ENCODE results near the gene COL12A1.

Gene COL12A1

DNA sequence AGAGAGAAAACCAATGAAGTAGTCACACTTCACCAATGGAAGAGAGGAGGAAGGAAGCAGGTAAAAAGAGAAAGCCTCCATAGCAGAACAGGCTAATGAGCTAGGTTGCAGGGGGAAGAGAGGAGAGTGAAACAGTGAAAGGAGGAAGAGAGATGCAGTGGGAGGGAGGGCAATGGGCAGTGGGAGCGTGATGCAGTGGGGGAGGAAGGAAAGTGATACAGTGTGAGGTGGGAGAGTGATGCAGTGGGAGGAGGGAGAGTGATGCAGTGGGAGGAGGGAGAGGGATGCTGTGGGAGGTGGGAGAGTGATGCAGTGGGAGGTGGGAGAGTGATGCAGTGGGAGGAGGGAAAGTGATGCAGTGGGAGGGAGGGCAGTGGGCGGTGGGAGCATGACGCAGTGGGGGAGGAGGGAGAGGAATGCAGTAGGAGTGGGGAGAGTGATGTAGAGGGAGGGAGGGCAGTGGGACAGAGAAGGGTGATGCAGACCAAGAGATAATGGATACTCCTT is 29.7 kb downstream of the COL12A1 start:
- no peak for DNase-seq (ENCODE audit: low spot score)

DNA sequence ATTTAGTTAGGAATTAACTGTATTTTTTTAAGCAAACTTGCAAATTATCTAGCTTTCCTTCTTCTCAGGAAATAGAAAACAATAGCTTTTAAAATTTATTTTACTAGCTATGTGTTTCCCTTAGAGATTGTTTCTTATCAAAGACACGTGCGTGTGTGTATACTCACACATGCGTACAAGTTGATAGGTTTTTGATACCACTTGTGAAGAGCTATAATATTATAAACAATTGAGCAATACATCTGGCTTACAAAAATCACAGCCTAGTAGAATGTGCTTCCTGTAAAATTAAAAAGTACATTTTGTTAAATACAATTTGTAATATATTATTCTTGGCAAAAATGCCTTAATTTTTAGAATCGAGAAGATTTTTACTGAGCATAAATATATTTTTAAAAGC is 33.9 kb downstream of the COL12A1 start:
- no peak for DNase-seq (ENCODE audit: low spot score)

DNA sequence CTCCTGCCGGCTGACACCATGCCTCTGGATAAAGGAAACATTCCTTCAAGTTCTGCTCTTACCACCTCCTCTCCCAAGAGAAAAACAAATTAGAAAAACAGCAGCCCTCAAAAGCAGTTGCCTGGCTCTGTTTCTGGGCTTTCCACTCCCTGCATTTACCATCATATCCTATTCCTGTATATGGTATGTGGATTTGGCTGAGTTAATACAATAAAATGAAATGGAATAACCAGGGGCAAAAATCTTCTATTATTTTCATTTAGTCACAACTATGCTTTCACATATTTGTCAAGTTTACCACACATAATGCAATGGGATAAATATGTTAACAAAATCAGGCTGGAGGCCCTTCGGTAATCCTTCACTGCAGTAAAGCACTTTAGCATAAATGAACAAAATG is 34.3 kb downstream of the COL12A1 start:
- no peak for DNase-seq (ENCODE audit: low spot score)

DNA sequence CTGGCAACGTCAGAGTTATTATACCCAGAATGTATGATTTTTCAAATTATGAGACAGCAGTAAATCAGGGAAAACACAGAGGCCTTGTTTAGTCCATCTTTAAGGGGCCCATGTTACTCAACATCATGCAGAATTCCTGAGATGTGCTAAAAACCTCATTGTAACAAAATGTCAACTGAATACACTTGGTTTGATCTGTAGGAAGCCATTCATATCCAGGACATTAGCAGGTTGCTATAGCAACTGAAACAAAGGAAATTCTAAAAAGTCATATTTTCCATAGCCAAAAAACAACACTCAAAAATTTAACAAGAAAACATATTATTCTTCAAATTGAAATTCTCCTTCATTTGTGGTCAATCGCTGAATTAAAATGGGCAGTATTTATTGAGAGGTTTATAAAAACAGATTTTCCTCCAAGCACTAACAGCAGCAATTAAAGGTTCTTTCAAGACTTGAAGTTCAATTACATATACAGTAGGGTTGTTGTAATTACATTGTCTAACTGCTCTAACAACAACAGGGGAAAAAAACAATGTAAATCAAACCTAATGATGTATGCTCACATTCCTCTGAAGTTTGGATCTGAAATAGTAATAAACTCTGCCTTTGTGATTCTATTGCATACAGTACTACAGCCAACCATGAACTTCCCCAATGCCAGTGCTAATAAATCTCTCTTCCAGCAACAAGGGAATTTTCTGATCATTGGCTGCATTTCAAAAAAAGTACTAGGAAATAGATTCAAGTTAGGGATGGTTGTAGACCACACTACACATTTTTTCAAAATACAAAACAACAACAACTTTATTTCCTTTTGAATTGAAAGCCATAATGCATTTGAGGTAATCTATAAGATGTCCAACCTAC is 34.9 kb downstream of the COL12A1 start:
- DNase-seq (ENCODE audit: low spot score), result no peak

DNA sequence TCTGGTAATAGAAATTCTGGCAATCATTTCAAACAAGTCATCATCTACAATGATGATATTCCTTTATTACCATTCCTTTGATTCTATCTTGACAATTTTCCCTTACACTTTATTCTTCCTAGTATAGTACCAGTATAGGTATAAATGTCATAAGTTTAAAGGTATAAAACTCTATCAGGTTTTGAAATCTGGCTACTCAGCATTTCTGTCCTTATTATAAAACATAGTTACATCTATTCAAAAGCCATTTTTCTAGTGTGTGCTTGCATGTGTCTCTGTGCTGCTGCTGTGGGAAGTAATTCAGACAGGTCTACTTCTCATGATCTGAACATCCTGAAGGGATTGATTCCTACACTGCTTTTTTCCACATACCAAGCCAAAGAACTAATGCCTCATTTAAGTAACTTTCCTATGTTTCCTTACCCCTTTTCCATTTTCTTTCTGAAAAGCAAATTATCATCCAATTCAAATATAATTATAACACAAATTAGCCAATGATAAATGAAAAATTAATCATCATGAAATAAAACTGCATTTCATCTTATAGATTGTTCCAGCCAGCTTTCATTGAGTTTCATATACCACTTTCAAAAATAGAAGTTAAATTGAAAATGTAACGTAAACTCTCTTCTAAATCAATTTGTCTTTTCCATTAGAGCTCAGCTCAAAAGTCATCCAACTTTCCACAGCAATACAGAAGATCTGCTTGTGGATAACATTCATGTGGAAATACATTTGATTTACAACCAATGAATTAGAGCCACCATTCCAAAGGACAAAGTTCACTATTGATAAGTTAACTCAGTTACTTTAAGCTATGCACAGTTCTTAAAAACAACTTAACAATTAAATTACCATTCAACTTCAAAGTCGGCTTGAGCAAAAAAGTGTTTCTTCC is 35.9 kb downstream of the COL12A1 start:
- DNase-seq (ENCODE audit: low spot score), result no peak

DNA sequence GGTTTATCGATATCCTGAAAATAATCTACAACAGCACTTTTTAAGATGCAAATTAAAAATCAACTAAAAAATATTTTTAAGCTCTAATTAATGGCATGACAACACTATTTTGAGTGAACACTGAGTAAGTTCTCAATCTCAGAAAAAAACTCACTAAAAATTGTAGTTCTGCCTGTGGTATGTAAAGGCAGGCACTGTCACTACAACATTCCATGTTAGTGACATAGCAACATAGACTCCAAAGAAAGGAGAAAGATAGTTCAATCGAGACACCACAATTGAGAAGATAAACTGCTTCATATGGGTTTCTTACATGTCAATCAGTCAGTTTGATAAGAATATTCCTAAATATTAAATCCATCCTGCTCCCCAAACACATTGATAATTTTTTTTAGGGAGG is 38.0 kb downstream of the COL12A1 start:
- no peak for DNase-seq (ENCODE audit: low spot score)

DNA sequence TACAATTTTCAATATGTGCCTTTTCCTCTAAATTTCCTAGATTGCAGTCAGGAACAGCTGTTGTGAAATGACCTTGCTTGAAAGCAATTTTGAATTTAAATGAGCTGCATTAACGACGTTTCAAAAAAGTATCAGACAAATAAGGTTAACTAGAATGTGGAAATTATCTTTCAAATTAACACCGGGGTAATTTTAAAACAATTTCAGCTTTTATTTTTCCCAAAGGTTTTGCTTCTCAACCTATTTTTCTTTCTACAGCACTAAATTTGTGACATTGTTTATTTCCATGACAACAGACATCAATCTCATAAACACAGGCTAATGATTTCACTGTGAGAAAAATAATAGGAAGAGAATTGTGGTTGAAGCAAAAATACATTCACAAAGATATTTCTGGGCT is 38.5 kb downstream of the COL12A1 start:
- DNase-seq (ENCODE audit: low spot score), result no peak

DNA sequence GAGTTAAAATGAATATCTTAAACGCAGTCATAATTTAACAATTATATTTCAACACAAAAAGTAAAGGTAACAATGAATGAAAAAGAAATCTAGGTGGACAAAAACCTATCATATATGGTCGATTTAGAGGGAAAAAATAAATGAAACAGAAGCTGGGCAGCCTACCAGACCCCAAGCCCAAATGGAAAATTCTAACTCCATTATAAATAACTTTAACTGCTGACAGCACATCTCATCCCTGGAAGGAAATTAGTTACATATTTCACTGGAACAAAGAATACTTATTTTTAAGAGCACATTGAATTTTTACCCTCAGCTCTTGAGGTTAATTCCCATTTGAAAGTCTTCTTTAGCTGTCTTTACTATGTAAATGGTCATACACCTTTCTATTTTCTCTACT is 39.1 kb downstream of the COL12A1 start:
- no peak for DNase-seq (ENCODE audit: low spot score)

DNA sequence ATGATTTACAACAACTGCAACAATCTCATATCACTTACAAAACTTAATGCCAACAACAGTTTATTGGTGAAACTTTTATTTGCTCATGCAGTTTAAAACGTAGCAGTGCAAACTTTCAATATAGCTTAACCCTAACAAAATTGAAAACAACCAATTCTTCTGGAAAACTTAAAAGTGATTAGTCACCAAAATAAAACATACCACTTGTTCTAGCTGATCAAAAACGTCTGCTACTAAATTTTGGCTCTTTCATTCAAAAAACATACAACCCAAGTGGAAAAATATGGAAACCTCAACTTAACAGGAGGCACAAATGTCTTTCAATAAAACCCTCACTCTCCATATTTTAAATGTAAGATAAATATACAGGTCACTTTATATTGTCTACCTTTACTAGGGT is 39.6 kb downstream of the COL12A1 start:
- DNase-seq (ENCODE audit: low spot score), result no peak

DNA sequence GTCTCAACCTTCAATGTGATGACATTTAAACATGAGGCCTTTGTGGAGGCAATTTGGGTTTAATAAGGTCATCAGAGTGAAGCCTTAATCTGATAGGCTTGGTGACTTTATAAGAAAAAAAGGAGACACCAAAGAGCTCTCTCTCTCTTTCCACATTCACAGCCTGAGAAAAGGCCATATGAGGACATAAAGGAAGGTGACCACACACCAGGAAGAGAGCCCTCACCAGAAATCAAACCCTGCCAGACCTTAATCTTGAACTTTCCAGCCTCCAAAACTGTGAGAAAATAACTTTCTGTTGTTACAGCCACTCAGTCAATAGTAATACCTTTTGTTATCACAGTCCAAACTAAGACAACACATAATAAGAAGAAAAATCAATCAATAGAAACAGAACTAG is 47.7 kb downstream of the COL12A1 start:
- no peak for DNase-seq (ENCODE audit: low spot score)

DNA sequence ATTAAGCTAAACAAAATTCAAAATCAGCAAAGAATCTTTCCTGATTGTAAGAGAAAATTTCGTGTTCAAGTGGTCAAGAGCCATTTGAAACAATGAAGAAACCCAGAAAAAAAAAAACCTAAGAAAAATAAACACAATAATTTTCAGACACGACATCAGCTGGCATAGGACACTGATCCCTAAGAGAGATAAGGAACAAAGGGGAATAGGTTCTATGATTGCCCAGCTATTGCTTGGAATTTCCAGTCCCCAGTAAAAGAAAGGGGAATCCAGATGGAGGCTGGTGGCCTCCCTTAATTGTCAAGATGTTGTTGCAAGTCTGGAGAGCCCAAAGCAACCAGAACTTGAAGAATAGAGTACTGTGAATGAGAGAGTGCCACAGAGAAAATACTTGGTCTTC is 48.5 kb downstream of the COL12A1 start:
- DNase-seq (ENCODE audit: low spot score), result no peak

DNA sequence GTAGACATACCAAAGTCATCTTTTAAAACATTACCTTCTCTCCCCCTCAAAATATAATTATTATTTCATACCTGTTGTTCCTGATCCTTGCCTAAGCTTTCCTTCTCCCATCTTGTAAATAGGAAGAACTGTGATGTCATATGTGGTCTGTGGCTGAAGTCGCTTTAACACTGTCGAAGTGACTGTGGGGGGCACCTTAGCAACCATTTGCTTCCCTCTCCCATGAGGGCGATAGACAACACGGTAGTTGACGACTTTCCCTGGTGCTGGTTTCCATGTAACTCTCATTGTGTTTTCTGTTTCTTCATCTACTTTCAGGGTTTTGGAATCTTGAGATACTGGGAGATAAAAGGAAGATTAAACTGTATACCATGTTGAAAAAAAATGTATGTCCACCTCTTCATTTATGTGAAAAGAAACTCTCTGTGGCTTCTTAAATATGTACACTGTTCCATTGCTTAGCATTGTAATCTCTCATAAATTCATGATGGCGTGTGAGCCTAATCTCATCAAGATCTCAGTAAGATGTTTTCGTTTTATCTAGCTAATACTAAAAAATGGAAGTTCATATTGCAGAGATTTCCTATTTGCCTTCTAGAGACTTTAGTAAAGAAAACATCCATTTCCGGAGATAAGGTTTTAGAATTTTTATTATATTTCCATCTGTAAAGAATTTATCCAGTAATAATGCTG is 49.5 kb downstream of the COL12A1 start:
- DNase-seq (ENCODE audit: low spot score), result no peak

DNA sequence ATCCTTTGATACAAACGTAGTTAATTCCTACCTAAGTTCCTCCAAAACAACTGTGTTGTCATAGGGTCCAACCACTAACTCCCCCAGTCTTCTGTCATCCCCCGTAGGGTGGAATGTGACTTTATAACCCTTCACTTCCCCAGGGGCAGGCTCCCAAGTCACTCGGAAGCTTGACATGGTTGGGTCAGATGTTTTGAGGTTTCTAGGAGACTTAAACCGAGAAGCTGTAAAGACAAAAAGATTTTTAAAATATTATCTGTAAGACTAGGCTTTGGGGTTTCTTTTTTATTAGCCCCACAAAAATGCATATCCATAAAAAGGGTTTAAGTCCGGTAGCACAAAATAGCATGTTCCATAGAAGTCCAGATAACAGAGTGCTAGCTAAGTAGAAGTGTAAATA is 50.2 kb downstream of the COL12A1 start:
- DNase-seq (ENCODE audit: low spot score), result no peak

DNA sequence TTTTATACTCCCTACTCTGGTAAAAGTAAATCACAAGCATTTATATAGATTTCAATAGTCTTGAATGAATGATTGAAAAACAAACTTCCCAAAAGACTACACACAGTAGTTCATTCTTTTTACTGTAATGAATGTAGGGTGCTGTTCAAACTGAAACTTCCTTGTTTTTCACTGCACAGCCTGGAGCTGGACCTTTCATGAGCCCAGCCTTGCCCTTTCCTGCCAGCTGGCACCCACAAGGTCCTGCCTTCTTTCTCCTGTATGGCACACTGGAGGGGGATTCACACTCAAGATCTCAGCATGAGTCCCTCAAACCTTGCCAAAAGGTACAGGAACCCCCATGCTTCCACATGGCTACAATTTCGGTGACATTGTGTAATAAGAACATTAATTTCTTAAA is 50.9 kb downstream of the COL12A1 start:
- DNase-seq (ENCODE audit: low spot score), result no peak

DNA sequence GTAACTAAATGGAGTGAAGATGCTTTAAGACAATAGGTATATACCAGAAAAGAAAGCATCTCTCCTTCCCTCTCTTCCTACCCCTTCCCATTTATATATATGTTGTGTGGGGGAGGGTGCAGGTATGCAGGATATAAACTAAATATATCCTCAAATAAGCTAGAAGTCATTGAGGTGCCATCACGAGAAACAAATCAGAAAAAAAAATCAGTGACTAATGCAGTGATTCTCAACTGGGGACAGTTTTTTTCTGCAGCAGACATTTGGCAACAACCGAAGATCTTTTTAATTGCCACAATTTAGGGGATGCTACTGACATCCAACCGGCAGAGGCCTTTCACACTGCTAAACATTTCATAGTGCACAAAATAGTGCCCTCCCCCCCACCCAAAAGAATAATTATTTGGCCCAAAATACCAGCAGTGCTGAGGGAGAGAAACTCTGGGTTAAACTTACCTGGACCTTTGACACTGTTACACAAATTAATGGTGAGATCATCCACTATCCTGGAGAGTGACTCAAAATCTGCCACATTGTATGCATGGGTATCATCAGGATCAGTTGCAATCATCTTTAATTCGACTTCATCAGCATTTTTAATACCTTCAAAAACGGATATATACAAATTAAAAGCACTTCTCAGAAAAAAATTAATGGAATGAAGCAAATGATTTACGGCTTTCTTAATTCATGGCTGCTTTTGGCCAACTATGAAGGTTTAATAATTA is 55.0 kb downstream of the COL12A1 start:
- DNase-seq (ENCODE audit: low spot score), result no peak

DNA sequence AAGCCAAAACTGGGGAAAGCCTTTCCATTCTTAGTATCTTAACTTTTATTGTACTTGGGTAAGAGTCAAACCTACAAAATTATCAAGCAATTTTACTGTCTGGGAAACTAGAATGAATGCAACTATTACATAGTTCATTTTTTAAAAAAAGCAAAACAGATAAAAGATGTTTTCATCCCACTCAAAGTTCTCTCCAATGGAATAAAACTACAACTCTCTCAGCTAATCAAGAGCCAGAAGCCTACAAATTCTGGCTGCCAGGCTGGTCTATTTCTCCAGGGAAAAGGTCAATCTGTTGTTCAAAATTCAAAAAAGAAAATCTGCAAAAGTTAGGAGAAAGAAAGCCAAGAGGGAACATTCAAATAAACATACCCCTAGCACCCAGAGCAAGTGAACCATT is 56.2 kb downstream of the COL12A1 start:
- DNase-seq (ENCODE audit: low spot score), result no peak

DNA sequence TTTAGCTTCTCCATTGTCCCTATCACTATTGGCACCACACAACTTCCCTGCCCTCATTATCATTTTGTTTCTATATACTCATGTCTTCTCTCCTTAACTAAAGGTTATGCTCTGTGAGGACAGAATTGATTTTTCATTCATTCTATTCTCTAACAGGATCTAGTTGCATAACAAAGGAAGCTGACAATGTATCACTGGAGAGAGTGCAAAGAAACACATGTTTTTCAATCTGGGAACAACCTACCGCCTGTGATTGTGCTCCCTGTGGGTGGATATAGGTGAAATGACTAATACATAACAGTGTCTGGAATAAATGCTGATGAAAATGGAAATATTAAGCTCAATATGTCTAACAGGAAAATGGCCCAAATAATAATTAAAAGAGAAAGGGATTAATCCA is 56.6 kb downstream of the COL12A1 start:
- DNase-seq (ENCODE audit: low spot score), result no peak

DNA sequence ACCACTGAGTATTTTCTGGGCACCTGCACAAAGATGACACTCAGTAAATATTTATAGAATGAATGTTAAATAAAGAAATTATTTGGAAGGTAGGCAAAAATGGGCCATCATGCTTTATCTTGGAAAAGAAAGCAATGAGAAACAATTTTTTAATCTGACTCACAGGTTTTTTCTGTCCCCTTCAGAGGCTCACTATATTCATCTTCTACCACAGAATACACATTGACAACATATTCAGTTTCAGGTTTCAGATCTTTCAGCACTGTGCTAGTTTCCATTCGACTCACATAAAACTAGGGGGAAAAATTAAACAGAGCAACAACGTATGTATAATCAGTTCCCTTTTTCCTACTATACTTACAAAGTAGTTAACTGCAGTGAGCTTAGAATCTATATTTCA is 58.3 kb downstream of the COL12A1 start:
- DNase-seq (ENCODE audit: low spot score), result no peak

DNA sequence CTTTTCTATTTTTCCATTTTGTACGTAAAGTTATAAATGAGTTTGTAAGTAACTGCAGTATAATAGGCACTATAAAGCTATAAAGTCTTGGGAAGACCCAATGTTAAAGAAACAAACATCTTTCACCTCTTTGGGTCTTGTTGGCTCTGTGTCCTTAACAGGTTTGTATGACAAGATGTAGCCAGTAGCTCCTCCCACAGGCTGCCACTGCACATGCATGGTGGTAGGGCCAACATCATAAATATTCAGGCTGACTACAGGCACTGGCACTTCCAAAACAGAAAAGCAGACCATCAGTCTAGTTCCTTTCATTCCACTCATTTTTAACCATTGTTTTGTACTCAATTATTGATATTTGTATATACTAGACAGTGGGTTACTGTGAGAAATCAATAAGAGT is 59.9 kb downstream of the COL12A1 start:
- no peak for DNase-seq (ENCODE audit: low spot score)

DNA sequence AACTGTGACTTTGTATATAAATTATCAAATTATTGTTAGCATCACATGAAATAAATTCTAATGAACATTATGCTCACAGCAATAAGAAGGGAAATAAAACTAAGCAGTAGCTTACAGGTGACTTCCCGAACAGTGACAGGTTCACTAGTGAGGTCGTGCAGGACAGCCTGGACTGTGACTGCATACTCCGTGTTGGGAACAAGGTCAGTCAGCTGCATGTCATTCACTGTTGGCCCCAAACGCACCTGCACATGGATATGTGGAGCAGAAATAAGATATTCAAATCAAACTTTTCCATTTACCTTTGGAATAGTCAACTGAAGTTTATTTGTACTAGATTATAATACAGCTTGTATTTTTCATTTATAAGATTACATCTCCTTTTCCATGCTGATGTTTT is 60.6 kb downstream of the COL12A1 start:
- DNase-seq (ENCODE audit: low spot score), result no peak

DNA sequence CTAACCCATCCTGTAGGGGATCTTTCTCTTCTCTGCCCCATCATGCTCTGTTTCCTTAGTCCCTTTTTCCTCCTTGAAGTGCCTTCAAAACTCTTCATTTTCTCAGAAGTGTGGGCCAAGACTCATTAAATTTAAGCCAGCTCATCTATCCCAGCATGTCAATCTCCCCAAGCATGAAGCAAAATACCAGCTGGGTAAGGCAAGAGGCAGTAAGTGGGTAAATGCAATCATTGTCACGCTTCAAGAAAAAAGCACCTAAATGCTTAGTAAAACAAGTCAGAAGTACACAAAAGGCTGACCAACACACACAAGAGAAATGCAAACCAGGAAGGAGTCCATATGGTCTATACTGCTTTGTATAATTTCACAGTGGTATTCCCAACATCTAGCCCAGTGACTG is 61.5 kb downstream of the COL12A1 start:
- DNase-seq (ENCODE audit: low spot score), result no peak

DNA sequence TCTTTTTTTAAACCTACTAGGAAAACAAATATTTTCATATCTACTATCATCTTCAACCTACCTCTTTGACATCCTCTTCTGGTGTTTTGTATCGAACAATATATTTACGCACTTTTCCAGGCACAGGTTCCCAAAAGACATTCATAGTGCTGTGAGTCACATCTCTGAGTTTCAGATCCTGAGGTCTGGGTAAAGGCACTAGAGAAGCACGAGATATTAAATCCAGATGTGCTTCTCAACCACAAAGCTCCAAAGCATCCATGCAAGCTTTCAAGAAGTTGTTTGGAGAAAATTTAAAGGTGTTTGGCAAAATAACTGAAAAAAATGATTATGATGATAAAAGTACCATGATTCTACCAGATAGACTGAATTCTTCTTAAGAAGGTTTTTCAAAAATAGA is 62.7 kb downstream of the COL12A1 start:
- DNase-seq (ENCODE audit: low spot score), result no peak
